Activated CD4-positive, CD25-positive, alpha-beta regulatory T cell treated with anti-CD3 and anti-CD28 coated beads, Interleukin-2, amount 50 U/mL, for 72 hours (primary cell): ENCODE measurements around the gene ACAP1.
"Not testable (repeated sequence)": the region's sequence is repeated elsewhere in the genome, so short reads cannot be mapped to it uniquely, and the experiment has no call there.

Source experiments
- DNase-seq: peaks from one replicate; pipeline ENCODE4 v3.0.0; 2021

ACAP1 gene

DNA sequence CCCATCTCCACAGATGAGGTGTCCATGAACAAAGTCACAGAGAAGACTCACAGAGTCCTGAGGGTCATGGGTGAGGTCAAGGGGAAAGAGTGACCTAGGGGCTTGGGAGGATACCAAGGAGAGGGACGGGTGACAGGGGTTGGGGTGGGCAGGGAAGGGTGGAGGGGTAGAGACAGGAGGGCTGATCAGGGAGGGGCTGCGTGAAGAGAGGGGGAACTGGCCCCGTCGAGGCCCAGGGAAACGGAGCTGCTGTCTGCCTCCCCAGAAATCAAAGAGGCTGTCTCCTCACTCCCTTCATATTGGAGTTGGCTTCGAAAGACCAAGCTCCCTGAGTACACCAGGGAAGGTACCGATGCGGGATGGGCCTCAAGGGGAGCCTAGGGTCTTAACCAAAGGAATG lies 19.2 kb downstream of the ACAP1 start:
- DNase-seq = no peak

DNA sequence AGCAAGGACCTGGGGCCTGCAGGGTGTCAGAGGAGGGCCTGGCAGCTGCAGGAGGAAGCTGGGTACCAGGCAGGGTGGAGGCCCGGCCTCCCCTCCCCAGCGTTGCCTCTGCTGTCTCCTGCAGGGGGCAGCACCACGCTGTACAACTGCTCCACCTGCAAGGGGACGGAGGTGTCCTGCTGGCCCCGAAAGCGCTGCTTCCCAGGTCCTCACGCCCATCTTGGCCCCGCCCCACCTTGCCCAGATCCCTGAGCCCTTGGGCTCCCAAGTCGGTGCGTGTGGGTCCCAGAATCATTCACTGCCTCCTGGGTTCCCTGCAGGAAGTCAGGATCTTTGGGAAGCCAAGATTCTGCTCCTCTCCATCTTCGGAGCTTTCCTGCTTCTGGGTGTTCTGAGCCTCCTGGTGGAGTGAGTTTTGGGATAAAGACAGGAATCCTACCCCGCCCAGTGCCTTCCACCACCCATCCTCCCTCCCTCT lies 19.8 kb downstream of the ACAP1 start:
- peak; percentile 89 for DNase-seq

GRCh38 chr17:7356756-7357155 lies 20.4 kb downstream of the ACAP1 start:
- no peak for DNase-seq

- no peak for DNase-seq
Measured at GRCh38 chr17:7357381-7357780, 21.1 kb downstream of the ACAP1 start.

GRCh38 chr17:7361906-7362305 lies 25.6 kb downstream of the ACAP1 start:
- DNase-seq = no peak

GRCh38 chr17:7363311-7363710 lies 27.0 kb downstream of the ACAP1 start:
- no peak for DNase-seq

DNA sequence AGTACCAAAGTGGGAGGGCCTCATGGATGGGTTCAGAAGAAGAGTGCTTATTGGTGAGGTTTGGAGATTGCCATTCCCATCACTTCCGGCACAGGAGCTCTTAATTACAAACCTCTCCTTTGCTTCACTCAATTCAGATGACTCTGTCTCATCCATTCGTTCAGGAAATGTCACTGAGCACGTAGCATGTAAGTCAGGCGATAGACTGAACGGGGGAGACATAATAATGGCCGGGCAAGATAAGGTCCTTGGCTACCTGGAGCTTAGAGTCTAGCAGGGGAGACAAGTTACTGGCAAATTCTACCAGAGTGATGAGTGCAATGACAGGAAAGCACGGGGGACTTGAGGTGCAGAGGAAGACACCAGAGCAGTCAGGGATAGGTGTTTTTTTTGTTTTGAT lies 29.6 kb downstream of the ACAP1 start:
- DNase-seq = not testable (repeated sequence)

GRCh38 chr17:7367083-7367482 lies 30.8 kb downstream of the ACAP1 start:
- no peak for DNase-seq

GRCh38 chr17:7367918-7368598 lies 31.7 kb downstream of the ACAP1 start:
- no peak for DNase-seq

- not testable (repeated sequence) for DNase-seq
Measured at GRCh38 chr17:7368599-7368994, 32.3 kb downstream of the ACAP1 start.

- DNase-seq = no peak
Measured at GRCh38 chr17:7369825-7370224, 33.5 kb downstream of the ACAP1 start.

GRCh38 chr17:7370853-7371252 lies 34.5 kb downstream of the ACAP1 start:
- DNase-seq = no peak

DNA sequence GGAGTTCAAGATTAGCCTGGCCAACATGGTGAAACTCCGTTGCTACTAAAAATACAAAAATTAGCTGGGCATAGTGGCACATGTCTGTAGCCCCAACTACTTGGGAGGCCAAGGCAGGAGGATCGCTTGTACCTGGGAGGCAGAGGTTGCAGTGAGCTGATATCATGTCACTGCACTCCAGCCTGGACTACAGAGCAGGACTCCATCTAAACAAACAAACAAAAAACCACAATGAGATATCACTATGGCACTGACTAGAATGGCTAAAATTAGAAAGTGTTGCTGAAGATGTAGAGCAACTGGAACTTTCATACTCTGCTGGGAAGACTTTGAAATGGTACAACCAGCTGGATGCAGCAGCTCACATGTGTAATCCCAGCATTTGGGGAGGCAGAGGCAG lies 38.0 kb downstream of the ACAP1 start:
- no peak for DNase-seq

DNA sequence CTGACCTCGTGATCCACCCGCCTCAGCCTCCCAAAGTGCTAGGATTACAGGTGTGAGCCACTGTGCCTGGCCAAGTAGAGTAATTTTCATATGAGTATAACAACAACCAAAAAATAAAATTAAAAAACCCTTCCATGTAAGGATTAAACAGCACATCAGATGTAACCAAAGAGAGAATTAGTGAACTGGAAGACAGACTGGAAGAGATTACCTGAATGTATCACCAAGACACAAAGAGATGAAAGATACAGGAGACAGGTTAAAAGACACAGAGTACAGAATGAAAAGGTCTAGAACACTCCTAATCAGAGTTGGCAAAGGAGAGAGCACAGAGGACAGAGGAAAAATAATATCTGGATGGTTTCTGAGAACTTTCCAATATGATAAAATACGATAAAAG lies 42.8 kb downstream of the ACAP1 start:
- no peak for DNase-seq

DNA sequence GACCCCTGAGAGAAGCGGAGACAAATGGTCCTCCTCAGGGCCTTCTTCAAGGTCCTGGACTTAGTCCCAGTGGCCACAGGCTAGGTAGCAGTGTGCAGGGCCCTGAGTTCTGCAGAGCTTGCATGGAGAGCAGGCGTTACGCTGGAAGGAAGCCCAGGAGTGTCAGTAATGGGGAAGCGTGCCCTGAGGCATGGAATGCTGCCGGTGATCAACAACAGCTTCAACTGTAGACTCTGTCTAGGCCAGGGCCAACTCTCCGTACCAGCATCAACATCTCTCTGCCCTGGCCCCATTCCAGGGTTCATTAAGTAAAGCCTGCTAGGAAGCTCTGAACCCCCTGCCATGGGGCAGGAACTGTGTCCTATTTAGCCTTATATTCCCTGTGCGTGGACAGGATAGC lies 44.0 kb downstream of the ACAP1 start:
- no peak for DNase-seq

DNA sequence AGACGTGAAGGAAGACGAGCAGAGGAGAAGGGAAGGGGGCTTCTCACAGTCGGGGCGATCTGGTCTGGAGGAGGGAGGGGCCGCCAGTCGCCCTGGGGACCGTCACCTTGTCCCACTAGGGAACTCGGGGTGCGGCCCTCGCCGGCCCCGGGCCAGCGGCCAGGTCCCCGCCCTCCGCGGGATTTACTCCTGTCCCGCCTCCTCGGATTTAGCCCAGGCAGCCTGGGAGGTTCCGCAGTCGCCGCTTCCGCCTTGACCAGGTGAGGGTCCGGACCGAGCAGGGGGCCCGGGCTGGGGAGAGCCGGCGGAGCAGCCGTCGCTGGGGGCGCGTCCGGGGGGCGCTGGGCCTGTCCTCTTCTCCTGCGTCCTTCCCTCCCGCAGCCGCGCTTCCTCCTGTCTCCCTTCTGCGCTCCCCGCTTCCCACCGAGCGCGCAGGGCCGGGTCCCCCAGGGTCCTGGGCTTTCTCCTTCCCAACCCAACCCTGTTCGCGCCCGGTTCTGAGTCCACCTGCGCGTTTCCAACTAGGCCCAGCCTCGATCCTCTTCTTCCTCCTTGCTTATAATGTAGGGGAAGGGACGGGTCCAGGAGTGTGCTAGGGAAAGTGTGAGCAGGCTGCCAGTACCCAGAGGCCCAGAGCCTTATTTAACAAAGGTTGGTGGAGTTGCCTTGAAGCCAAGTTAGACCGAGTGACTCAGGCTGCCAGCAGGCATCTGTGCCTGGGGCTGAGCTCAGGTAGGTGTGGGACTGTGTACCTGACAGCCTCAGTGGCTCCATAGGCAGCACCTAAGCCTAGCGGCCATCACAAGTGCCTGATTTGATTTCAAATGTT lies 44.7 kb downstream of the ACAP1 start, which contains the start of gene TNK1:
Gene TNK1, plus strand, starts transcription at position 235 of the 829 bp plus-strand sequence. CDS start 1,838 bp downstream, outside the sequence.
- DNase-seq = no peak

DNA sequence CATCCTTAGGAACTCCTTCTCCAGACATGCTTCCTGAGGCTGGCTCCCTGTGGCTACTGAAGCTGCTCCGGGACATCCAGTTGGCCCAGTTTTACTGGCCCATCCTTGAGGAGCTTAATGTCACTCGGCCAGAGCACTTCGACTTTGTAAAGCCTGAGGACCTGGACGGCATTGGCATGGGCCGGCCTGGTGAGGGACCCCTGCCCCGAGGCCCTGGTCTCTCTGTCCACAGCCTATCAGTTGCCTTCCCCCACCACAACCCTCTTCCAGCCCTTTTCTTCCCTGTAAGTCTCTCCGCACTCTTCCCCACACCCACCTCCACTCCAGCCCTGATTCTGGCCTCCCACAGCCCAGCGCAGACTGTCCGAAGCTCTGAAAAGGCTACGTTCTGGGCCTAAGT lies 46.6 kb downstream of the ACAP1 start:
- DNase-seq = no peak

DNA sequence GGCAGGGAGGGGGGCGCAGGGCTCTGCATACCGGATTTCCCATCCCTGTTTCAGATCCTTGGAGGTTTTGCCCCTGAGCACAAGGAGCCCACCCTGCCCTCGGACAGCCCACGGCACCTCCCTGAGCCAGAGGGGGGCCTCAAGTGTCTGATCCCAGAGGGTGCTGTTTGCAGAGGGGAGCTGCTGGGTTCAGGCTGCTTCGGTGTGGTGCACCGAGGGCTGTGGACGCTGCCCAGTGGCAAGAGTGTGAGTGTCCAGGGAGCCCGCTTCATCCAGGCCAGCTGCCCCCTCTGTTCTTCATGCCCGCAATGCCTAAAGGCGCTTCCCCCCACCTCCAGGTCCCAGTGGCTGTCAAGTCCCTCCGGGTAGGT lies 47.0 kb downstream of the ACAP1 start:
- no peak for DNase-seq

- peak; percentile 78 for DNase-seq
Measured at GRCh38 chr17:7383742-7384488, 47.6 kb downstream of the ACAP1 start.

DNA sequence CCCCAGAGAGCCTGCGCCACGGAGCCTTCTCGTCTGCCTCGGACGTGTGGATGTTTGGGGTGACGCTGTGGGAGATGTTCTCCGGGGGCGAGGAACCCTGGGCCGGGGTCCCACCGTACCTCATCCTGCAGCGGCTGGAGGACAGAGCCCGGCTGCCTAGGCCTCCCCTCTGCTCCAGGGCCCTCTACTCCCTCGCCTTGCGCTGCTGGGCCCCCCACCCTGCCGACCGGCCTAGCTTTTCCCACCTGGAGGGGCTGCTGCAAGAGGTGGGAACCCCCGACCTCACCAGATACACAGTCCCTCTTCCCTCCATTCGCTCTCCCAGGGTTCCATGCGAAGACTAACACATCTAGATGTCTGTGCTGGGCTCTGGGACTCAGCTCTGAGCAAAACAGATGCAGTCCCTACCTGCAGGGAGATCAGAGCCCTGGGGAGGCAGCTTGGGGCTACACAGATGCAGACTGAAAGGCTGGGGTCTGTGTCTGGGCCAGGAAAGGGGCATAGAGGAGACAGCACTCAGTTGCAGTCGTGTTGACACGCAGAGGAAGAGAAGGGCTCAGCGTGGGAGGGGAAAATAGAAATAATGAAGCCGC lies 48.3 kb downstream of the ACAP1 start:
- no peak for DNase-seq

DNA sequence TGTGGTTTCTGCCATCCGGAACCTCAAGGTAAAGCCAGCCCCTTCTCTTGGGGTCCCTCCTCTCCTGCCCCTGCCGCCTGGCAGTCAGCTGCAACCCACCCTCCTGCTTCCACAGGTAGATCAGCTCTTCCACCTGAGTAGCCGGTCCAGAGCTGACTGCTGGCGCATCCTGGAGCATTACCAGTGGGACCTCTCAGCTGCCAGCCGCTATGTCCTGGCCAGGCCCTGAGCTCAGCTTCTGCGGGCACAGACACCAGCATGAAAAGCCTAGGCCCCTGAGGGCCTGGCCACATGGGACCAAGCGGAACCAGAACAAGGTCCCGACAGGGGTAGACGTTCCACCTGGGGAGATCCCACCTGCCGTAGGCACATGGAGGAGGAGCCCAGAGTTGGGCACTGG lies 52.5 kb downstream of the ACAP1 start:
- DNase-seq = no peak

DNA sequence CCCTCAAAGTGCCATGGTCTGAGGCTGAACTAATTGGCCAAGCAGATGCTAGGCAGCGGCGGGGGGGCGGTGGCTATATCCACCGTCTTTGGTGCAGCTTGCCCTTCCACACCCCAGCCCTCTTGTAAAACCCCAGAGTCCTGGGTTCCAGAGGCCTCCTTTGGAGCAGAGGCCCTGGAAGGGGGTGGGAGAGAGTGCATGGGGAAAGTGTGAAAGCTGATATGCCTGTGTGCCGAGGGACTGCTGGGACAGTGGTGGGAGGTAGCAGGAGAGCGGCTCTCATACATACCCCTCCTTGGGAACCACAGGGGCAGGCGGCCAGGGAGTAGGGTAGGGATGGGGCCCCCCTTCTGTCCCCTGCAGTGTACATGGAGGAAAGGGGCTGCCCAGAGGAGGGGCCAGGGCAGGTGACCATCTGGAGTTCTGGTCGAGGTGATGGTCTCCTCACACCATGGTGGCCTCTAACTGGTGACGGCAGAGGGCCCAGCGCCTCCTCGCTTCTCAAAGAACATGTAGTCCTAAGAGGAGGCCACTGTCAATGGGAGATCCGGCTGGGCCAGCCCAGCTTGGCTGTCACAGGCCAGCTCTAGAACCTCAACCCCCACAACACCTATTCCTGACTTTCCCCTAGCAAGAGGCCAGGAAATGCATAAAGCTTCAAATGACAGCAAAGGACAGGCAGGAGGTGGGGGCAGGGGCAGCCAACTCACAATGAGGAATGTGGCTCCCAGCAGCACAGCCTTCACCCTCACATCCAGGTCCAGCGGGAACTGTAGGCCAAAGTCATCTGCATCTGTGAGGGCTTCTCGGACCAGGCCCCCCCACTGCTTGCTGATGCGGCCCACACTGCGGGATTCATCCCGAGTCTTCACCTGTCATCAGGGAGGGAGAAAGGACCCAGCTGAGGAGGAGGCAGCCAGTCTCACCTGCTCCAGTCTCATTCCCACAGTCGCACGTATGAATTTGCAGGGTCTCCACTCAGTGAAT lies 53.9 kb downstream of the ACAP1 start:
- DNase-seq = no peak
